MCF 10A (cell line): ENCODE measurements around the gene SPARCL1. TPM values are rescaled to one million over a fixed set of nuclear protein-coding genes. Genes with fewer than 3 reads are reported as not detected.

Experiments
- BruUV-seq: library from RNA; stranded (reverse); fragments of 400-500 nt; replicated peaks from 2 replicates; lab custom pipeline; 2021; lab: Mats Ljungman, UMichigan
- CTCF ChIA-PET: fragments of 300-600 bp; sonication (Branson Sonifier 250); formaldehyde crosslinking; extraction: SDS; loops from one replicate; lab custom pipeline; 2021; ENCODE audit warnings: antibody characterized with exemption, inconsistent platforms; lab: Yijun Ruan, JAX
- POLR2A ChIA-PET: fragments of 300-600, 350-650 bp; sonication (Branson Sonifier 250); formaldehyde crosslinking; extraction: SDS; loops from one replicate; lab custom pipeline; 2020; ENCODE audit warnings: antibody characterized with exemption, inconsistent platforms; lab: Yijun Ruan, JAX
- DNase-seq: peaks from one replicate; pipeline ENCODE4 v3.0.0-alpha.2; 2018; ENCODE audit not compliant: unreplicated experiment
- H3K27ac Mint-ChIP-seq: one replicate; pipeline ENCODE4 v1.8.0; 2022; ENCODE audit warnings: mild to moderate bottlenecking, low read depth, mixed read lengths; ENCODE audit not compliant: unreplicated experiment
- H3K27me3 Mint-ChIP-seq: one replicate; pipeline ENCODE4 v1.8.0; 2022; ENCODE audit warnings: mixed read lengths; ENCODE audit not compliant: insufficient read depth, unreplicated experiment
- H3K36me3 Mint-ChIP-seq: one replicate; pipeline ENCODE4 v1.8.0; 2022; ENCODE audit warnings: mild to moderate bottlenecking, moderate library complexity, mixed read lengths; ENCODE audit not compliant: insufficient read depth, unreplicated experiment
- H3K4me1 Mint-ChIP-seq: one replicate; pipeline ENCODE4 v1.8.0; 2022; ENCODE audit warnings: mixed read lengths; ENCODE audit not compliant: insufficient read depth, unreplicated experiment
- H3K4me3 Mint-ChIP-seq: one replicate; pipeline ENCODE4 v1.8.0; 2022; ENCODE audit warnings: mild to moderate bottlenecking, moderate library complexity, mixed read lengths; ENCODE audit not compliant: unreplicated experiment
- H3K9me3 Mint-ChIP-seq: one replicate; pipeline ENCODE4 v1.8.0; 2022; ENCODE audit warnings: mixed read lengths; ENCODE audit not compliant: unreplicated experiment
- intact Hi-C: fragments of 100-400 bp; cut with micrococcal nuclease; formaldehyde crosslinking; loops from 2 replicates; pipeline ENCODE4 v1.14.1; 2022
- total RNA-seq: library from RNA; stranded (reverse); gene quantifications from 2 replicates; pipeline ENCODE4 v1.2.3, GENCODE V29; 2022
- TF ChIP-seq, protein P1 (sequence below): fragments of 200-600 bp; IDR thresholded peaks from one replicate; pipeline ENCODE4 v1.8.0; 2022; ENCODE audit warnings: antibody characterized with exemption, mild to moderate bottlenecking; ENCODE audit not compliant: unreplicated experiment

Gene SPARCL1
- total RNA-seq, 1 experiment from 2014 or later, result not detected

DNA sequence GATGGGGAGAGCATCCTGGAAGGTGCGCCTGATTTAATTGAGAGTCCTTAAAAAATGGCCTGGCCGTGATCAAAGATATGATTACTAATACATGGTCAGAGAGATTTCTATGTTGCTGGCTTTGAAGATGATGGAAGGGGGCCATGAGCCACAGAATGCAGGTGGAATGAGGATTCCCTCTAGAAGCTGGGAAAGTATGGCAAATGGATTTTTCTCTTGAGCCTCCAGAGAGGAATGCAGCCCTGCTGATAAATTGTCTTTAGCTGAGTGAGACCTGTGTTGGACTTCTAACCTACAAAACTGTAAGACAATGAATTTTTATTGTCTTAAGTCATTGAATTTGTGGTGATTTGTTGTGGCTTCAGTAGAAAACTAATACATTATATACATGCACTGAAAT lies 99.1 kb downstream of the SPARCL1 start:
- CTCF ChIA-PET, result no interaction called here
- TF ChIP-seq, protein P1, sequence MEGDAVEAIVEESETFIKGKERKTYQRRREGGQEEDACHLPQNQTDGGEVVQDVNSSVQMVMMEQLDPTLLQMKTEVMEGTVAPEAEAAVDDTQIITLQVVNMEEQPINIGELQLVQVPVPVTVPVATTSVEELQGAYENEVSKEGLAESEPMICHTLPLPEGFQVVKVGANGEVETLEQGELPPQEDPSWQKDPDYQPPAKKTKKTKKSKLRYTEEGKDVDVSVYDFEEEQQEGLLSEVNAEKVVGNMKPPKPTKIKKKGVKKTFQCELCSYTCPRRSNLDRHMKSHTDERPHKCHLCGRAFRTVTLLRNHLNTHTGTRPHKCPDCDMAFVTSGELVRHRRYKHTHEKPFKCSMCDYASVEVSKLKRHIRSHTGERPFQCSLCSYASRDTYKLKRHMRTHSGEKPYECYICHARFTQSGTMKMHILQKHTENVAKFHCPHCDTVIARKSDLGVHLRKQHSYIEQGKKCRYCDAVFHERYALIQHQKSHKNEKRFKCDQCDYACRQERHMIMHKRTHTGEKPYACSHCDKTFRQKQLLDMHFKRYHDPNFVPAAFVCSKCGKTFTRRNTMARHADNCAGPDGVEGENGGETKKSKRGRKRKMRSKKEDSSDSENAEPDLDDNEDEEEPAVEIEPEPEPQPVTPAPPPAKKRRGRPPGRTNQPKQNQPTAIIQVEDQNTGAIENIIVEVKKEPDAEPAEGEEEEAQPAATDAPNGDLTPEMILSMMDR, result no peak
- BruUV-seq, result no TSS peak
- DNase-seq, result no peak
- Mint-ChIP-seq H3K4me3 (no peak overlapping the region), H3K9me3 (no peaks in the 10 kb centered on the region), H3K4me1 (no peaks in the 10 kb centered on the region), H3K36me3 (no peaks in the 10 kb centered on the region), H3K27ac (no peak overlapping the region), H3K27me3 (no peaks in the 10 kb centered on the region)
- POLR2A ChIA-PET, result no interaction called here
- intact Hi-C loops, result no loop called here

DNA sequence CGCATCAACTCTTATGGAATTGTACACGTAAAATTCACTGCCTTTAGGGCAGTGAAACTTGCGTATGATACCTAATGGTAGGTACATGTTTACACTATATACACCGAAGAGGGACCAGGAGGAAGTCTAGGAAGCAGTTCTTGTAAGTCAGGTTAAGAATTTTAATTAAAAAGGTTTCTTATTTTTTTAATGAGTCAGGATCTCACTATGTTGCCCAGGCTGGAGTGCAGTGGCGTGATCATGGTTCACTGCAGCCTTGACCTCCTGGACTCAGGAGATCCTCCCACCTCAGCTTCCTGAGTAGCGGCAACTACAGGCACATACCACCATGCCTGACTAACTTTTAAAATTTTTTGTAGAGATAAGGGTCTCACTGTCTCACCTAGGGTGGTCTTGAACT lies 100.2 kb downstream of the SPARCL1 start:
- Mint-ChIP-seq H3K4me3 (no peak overlapping the region), H3K36me3 (no peaks in the 10 kb centered on the region), H3K27me3 (no peaks in the 10 kb centered on the region), H3K27ac (no peak overlapping the region), H3K4me1 (no peaks in the 10 kb centered on the region), H3K9me3 (no peaks in the 10 kb centered on the region)
- ChIA-PET POLR2A (no interaction called here), CTCF (interaction anchor here (0.9 kb wide), 1 partner anchor 845 kb away, joined by 3 read pairs; no protein-coding TSS in a partner anchor)
- BruUV-seq, result no TSS peak
- TF ChIP-seq, protein P1, result no peak
- intact Hi-C loops, result no loop called here
- no peak for DNase-seq

DNA sequence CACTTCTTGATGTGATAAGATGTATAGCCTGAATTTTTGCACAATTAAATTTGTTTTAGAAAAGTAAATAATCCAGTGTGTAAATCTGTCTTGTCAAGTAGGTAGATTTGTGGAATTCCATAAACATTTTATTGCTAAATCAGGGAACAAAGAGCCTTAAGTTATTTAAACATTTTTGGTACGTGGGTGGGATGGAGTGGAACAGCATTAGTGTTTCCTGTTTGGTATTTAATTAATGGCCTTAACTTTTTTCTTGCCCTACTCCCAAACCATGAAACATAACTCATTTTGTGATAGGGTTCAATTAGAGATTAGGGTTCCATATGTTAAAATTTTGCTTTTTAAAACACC lies 101.7 kb downstream of the SPARCL1 start:
- intact Hi-C loops, result no loop called here
- no peak overlapping the region for H3K27ac Mint-ChIP-seq

DNA sequence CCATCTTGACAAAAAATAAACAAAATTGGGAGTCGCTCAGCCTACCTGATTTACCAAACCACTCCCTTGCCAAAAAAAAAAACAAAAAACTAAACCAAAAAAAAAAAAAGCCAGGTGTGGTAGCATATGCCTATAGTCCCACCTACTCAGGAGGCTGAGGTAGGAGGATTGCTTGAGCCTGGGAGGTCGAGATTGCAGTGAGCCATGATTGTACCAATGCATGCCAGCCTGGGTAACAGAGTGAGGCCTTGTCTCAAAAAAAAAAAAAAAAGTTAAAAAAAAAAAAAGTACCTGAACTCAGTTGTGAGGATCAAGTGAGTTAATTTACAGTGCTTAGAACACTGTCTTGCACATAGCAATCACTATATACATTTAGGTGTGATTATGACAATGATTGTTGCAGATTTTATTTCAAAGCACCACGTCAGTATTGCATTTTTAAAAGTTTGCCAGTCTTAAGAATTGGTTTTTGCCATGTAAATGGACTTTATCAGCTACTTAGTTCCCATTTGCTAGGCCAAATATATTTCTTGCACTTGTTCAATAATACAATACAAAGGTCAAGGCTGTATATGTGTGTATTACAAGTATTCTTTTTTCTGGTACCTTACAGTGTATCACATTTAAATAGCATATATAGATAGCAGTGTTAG lies 102.2 kb downstream of the SPARCL1 start:
- TF ChIP-seq, protein P1, result no peak
- Mint-ChIP-seq H3K27ac (no peak overlapping the region), H3K9me3 (no peaks in the 10 kb centered on the region), H3K36me3 (peaks cover 6% of the 10 kb centered on the region), H3K27me3 (no peaks in the 10 kb centered on the region), H3K4me1 (peaks cover 6% of the 10 kb centered on the region), H3K4me3 (no peak overlapping the region)
- DNase-seq, result no peak
- BruUV-seq, result no TSS peak
- ChIA-PET POLR2A (interaction anchor here (0.6 kb wide), 1 partner anchor 15 kb away, joined by 4 read pairs; no protein-coding TSS in a partner anchor), CTCF (interaction anchor here (0.7 kb wide), 1 partner anchor 436 kb away, joined by 3 read pairs; no protein-coding TSS in a partner anchor)
- intact Hi-C loops, result no loop called here

More for the DNA sequence above, 101.7 kb downstream of the SPARCL1 start:
- no peaks in the 10 kb centered on the region for H3K27me3 Mint-ChIP-seq
- H3K4me1 Mint-ChIP-seq, result peaks cover under 1% of the 10 kb centered on the region
- no TSS peak for BruUV-seq
- H3K36me3 Mint-ChIP-seq, result peaks cover 1% of the 10 kb centered on the region
- no peak overlapping the region for H3K4me3 Mint-ChIP-seq
- CTCF ChIA-PET, result interaction anchor here (0.7 kb wide), 1 partner anchor 436 kb away, joined by 3 read pairs; no protein-coding TSS in a partner anchor
- no peak for DNase-seq
- TF ChIP-seq, protein P1, result no peak
- H3K9me3 Mint-ChIP-seq, result no peaks in the 10 kb centered on the region
- POLR2A ChIA-PET, result interaction anchor here (0.6 kb wide), 1 partner anchor 15 kb away, joined by 4 read pairs; no protein-coding TSS in a partner anchor
